ENCODE results near the gene SHH. TPM values are rescaled to one million over a fixed set of nuclear protein-coding genes. Genes with fewer than 3 reads are reported as not detected.

Gene SHH
- total and polyA plus RNA-seq, 2 experiments from 2014 or later: not detected

- TF ChIP-seq ZNF462 (CRISPR knock-in tag; IDR thresholded peaks at IDR 0.05): no peak
Observed at GRCh38 chr7:155804431-155804831, 7.8 kb downstream of the SHH start (continued).

GRCh38 chr7:155803418-155804376 is 8.6 kb downstream of the SHH start:
- Histone ChIP-seq H3K4me3 (peak overlapping the region; percentile 55), H3K36me3 (ENCODE audit: insufficient read depth) (no peaks in the 10 kb centered on the region), H3K27ac (ENCODE audit: low read depth) (no peak overlapping the region), H4K20me1 (replicated peaks; ENCODE audit: insufficient read depth) (peaks cover 9% of the 10 kb centered on the region; the same call in 1 of the 2 replicates), H3K9me2 (ENCODE audit: insufficient read depth) (no peaks in the 10 kb centered on the region), H3K4me1 (ENCODE audit: insufficient read depth) (peaks cover 24% of the 10 kb centered on the region), H3K27me3 (ENCODE audit: insufficient read depth) (peaks cover 100% of the 10 kb centered on the region), H3K4me2 (peak overlapping the region; percentile 80), H2AFZ (peak overlapping the region; percentile 72; the same call in 1 of the 2 replicates), H3K79me2 (replicated peaks; ENCODE audit: insufficient read depth) (no peaks in the 10 kb centered on the region), H3F3A (replicated peaks; ENCODE audit: low read depth) (no peaks in the 10 kb centered on the region)
- Mint-ChIP-seq H3K9me3 (peaks cover 5% of the 10 kb centered on the region; the same call in 2 of the 3 replicates), H3K27me3 (ENCODE audit: insufficient read depth, low read depth, poor library complexity) (peaks cover 84% of the 10 kb centered on the region), H3K27ac (no peak overlapping the region), H3K4me3 (peak overlapping the region; percentile 73), H3K36me3 (ENCODE audit: low read depth) (no peaks in the 10 kb centered on the region), H3K4me1 (peaks cover 25% of the 10 kb centered on the region)
- peak; percentile 73 for DNase-seq (ENCODE audit: low spot score)
- peak; percentile 4 for ATAC-seq
- TF ChIP-seq EZH2 (IDR thresholded peaks at IDR 0.05; ENCODE audit: low read depth, unreplicated experiment): no peak
- no peak for TF ChIP-seq JUNB (IDR thresholded peaks at IDR 0.05; ENCODE audit: unreplicated experiment)
- TF ChIP-seq, protein P1, sequence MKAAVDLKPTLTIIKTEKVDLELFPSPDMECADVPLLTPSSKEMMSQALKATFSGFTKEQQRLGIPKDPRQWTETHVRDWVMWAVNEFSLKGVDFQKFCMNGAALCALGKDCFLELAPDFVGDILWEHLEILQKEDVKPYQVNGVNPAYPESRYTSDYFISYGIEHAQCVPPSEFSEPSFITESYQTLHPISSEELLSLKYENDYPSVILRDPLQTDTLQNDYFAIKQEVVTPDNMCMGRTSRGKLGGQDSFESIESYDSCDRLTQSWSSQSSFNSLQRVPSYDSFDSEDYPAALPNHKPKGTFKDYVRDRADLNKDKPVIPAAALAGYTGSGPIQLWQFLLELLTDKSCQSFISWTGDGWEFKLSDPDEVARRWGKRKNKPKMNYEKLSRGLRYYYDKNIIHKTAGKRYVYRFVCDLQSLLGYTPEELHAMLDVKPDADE (IDR thresholded peaks at IDR 0.05): no peak
- TF ChIP-seq ZNF462 (CRISPR knock-in tag; IDR thresholded peaks at IDR 0.05): no peak
- no peak for TF ChIP-seq CREB1 (CRISPR knock-in tag; IDR thresholded peaks at IDR 0.05; ENCODE audit: low read depth)

All from GM23338 (cell line).